Measurements from ENCODE around the gene ABHD1.

GRCh38 chr2:27121906-27122305 lies 1.7 kb upstream of the ABHD1 start:
- TF ChIP-seq POLR2AphosphoS5 (IDR thresholded peaks at IDR 0.05) (no peak), CTCF (IDR thresholded peaks at IDR 0.05) (no peak)

Data from transverse colon (tissue), 4 donors.